CD4-positive, alpha-beta T cell treated with Interleukin-10 for 1 hour (primary cell): ENCODE results near the gene ACADL.
"Not testable (repeated sequence)": the region's sequence is repeated elsewhere in the genome, so short reads cannot be mapped to it uniquely, and the experiment has no call there.

ENCODE experiments used
- DNase-seq: peaks from one replicate; pipeline ENCODE4 v3.0.0-alpha.2; 2020

ACADL gene

DNA sequence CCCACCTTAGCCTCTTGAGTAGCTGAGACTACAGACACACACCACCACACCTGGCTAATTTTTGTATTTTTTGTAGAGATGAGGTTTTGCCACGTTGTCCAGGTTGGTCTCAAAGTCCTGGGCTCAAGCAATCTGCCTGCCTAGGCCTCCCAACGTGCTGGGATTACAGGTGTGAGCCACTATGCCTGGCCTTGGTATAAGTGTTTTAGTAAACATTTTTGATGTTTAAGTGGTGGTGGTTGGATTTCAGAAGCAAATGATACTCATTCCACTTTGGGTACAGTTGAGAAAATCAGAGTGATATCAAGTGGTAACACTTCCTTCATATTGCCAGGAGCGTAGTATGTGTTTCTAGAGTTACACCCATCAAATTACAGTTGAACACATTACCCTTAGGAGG lies 25.4 kb downstream of the ACADL start:
- no peak for DNase-seq

DNA sequence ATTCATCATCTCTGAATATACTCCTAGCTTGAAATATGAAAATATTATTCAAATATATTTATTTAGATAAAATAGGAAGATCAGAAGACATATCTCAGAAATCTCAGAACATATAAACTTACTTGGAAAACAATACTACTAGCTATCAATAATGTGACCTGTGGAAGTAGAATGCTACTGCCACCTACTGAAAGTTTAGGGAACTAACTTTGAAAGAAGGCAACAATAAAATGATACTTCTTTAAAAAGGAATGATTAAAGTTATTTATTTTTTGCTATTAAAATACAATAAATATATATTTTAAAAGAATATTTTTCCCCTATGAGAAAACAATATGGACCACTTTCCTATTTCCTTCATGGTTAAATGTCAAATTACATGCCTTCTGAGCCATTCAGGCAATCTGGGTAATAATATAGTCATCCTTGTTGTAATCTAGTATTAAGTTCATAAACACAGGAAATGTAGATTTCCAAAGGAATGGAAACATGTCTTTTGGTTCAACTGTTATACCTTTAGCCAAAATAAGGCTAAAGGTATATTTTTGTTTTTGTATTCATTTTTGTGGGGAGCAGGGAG lies 26.0 kb downstream of the ACADL start:
- DNase-seq: peak; percentile 40

DNA sequence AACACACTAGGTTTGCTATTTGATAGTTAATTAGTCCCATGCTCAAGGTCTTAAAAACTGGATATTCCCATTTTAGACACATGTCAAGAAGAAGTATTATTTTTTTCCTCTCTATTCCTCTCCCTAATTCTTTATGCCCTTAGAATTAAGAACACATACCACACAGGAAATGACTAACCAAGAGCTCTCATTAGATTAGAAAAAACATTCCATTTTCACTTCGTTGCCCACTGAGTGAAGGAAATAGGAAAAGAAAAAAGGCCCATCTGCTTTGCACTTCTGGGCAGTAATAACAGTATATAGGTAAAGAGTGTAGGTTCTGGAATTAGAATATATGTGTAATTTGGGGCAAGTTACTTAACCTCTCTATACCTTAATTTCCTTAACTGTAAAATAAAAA lies 26.9 kb downstream of the ACADL start:
- no peak for DNase-seq

GRCh38 chr2:210197720-210198119 lies 27.5 kb downstream of the ACADL start:
- no peak for DNase-seq

GRCh38 chr2:210195101-210195852 lies 30.0 kb downstream of the ACADL start:
- DNase-seq: peak; percentile 57

DNA sequence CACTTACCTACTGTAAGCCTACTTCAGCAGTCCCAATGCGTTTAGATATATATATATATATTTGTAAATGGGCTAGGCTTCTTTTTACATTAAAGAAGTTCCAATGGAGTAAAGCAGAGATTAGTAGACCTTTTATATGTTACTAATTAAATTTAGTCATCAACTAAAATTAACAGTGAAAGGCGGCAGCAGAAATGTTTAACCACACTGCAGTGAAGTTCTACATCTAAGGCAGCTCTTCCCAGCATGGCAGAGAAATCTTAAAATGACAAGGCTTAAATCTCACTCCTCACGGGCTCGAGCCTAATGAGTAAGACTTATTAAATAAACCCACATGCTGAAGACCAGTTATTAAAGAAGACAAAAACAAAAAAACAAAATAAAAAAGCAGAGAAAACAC lies 34.9 kb downstream of the ACADL start:
- no peak for DNase-seq

- DNase-seq: no peak
Observed at GRCh38 chr2:210189452-210190138, 35.7 kb downstream of the ACADL start.

DNA sequence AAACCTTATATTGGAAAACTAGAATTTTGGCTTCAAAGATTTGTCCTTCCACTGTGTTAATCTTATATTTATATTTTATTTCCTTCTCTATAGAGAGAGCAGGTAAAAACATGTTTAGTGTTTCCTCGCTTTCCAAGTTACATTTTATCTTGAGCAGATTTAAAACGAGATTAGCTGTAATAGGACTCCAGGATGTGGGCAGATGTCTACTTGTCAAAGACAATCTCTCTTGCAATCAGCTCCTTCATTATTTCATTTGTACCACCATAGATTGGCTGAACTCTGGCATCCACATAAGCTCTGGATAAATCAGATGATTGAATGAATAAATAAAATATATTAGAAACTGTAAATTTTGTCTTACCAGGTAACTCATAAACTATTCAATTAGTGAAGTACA lies 36.5 kb downstream of the ACADL start:
- no peak for DNase-seq

- DNase-seq: no peak
Observed at GRCh38 chr2:210188190-210188589, 37.1 kb downstream of the ACADL start.

DNA sequence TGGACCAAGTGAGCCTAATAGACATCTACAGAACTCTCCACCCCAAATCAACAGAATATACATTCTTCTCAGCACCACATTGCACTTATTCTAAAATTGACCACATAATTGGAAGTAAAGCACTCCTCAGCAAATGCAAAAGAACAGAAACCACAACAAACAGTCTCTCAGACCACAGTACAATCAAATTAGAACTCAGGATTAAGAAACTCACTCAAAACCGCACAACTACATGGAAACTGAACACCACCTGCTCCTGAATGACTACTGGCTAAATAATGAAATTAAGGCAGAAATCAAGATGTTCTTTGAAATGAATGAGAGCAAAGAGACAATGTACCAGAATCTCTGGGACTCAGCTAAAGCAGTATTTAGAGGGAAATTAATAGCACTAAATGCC lies 41.3 kb downstream of the ACADL start:
- not testable (repeated sequence) for DNase-seq

- DNase-seq: not testable (repeated sequence)
Observed at GRCh38 chr2:210181606-210182088, 43.6 kb downstream of the ACADL start.

GRCh38 chr2:210181033-210181605 lies 44.1 kb downstream of the ACADL start:
- not testable (repeated sequence) for DNase-seq

DNA sequence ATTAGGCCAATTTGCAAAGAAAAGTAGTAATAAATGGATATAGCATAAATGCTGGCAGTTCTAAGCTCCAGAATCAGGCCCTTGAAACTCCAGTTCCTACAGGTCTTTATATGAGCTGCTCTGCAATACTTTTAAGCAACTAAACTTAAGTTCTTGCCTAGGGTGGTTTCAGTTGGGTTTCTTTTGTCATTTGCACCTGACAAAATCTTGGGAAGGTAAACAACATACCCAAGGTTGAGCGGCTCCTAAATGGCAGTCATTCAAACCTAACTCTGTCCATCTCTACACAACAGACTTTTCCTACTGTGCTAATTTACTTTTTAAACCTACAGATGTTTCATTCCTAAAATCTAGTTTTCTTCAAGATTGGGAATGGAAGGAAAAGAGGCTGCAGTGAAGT lies 44.8 kb downstream of the ACADL start:
- DNase-seq: no peak

DNA sequence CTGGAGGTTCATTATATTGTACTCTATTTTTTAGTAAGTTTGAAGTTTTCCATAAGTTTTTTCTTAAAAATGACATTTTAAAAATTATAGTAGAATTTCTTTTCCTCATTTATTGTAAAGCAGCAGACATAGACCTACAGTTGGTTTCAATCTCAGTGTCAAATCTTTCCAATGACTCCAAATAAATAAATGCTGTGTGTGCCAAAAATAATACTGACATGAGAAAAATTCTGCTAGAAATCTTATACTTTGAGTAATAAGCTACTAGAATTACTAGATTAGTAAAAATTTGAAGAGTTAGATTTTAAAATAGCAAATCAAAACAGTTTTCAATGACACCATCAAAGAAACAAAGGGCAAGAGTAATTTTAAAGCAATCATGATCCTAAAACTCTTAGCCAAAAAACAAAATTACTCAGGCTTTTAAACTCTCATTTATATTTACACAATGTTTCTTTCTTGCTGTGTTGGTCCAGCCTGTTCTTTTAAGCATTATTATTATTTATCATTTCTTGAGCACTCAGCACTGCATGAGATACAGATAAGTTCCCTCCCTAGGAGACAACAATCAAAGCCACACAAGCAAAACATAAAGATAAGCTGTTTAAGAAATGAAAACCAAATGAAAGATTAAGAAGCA lies 45.8 kb downstream of the ACADL start:
- no peak for DNase-seq

DNA sequence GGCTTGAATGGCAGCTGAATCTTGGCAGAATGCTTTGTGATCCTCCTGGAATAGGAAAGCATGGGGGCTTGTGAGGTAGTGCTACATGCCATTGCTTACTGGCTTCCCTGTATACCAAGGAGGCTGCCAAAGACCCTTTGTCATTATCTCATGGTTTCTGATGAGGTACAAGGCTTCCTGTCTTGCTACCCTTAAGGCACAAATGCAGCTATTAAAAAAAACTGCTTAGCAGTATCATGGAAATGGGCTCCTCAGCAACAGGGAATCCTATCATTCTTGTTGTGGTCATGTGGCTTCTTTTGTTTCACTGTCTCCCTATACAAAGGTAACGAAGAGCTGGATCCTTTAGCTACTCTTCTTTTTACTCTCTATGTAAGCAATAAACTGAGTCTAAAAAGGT lies 47.5 kb downstream of the ACADL start:
- DNase-seq: no peak

DNA sequence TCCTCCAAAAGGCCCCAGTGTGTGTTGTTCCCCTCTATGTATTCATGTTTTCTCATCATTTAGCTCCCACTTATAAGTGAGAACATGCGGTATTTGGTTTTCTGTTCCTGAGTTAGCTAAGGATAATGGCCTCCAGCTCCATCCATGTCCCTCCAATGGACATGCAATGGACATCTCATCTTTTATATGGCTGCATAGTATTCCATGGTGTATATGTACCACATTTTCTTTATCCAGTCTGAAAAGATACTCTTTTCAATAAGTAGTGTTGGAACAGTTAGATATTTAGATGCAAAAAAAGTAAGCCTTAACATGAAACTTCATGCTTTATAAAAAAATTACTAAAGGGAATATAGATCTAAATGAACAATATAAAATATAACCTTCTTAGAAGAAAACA lies 48.1 kb downstream of the ACADL start:
- DNase-seq: not testable (repeated sequence)

- no peak for DNase-seq
Observed at GRCh38 chr2:210174086-210174485, 51.2 kb downstream of the ACADL start.

GRCh38 chr2:210172219-210172575 lies 53.0 kb downstream of the ACADL start:
- DNase-seq: no peak

DNA sequence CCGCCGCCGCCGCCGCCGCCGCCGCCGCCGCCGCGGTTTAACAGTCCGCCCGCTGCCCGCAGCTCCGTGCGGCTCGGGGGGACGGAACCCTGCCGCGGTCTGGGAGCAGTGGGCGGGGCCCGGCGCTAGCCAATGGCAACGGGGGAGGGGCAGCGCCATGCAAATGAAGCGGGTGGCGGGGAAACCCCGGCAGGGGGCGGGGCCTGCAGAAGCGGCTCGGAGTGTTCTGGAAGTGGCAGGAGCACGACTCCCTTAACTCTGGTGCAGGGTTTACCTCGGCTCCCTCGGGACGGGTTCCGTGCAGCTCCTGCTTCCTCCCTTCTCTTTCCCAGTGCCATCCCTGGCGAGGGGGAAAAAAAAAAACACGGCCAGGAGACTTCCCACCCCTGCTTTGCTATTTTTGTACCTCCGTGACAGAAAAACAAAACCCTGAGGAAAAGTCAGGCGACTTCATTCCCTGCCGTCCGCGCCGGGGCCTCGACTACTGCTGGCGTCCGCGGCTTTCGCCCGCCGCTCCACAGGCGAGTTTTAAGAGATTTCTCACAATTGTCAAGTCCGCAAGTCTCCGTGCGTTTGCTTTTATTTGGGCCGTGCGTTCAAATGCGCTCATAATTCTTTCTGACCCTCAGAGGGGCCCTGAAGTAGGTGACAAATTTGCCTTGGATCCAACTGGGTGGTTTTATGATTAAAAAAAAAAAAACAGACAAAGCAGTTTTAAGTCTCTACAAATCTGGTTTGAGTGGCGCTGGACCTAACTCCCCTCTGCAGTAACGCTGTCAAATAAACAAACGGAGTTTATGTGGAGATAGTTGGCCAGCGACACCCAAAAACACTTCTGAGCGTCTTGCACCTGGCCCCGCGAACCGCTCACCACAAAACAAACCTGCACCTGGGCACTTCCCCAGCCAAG lies 53.7 kb downstream of the ACADL start, which contains the start of gene KANSL1L:
Gene KANSL1L, minus strand, starts transcription at position 101 of the 910 bp plus-strand sequence. CDS start 16,827 bp downstream, outside the sequence.
- peak; percentile 96 for DNase-seq

GRCh38 chr2:210170446-210171303 lies 54.6 kb downstream of the ACADL start:
- DNase-seq: peak; percentile 97

DNA sequence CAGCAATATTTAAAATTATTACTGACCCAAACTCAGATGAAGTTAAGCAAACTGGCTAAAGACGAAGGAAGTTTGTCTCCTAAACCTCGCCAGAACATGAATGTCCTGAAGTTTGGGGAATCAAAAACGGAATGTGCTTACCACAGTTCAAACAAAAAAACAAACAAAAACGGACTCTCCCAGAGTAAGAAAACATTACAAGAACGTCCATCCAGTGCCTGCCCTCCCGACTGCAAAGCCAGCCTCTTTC lies 55.1 kb downstream of the ACADL start:
- no peak for DNase-seq
